Fibroblast of mammary gland (primary cell): ENCODE measurements around the gene KIAA0825.

ENCODE experiments used
- DNase-seq: peaks from one replicate; pipeline ENCODE4 v3.0.0-alpha.2; 2010; ENCODE audit warnings: low read depth
- H3K4me3 ChIP-seq: 2 replicates; pipeline ENCODE4 v1.5.1; 2011; ENCODE audit warnings: low read depth, mild to moderate bottlenecking, low read length, moderate library complexity; ENCODE audit not compliant: control insufficient read depth
- TF ChIP-seq, protein P1 (sequence below): conservative IDR thresholded peaks from 2 replicates; pipeline ENCODE4 v1.5.1; 2011; ENCODE audit warnings: low read depth, low read length, inconsistent platforms; ENCODE audit not compliant: control insufficient read depth, insufficient read depth

KIAA0825 gene

GRCh38 chr5:94516148-94516547 is 102.3 kb downstream of the KIAA0825 start:
- no peak overlapping the region for H3K4me3 ChIP-seq
- TF ChIP-seq, protein P1, sequence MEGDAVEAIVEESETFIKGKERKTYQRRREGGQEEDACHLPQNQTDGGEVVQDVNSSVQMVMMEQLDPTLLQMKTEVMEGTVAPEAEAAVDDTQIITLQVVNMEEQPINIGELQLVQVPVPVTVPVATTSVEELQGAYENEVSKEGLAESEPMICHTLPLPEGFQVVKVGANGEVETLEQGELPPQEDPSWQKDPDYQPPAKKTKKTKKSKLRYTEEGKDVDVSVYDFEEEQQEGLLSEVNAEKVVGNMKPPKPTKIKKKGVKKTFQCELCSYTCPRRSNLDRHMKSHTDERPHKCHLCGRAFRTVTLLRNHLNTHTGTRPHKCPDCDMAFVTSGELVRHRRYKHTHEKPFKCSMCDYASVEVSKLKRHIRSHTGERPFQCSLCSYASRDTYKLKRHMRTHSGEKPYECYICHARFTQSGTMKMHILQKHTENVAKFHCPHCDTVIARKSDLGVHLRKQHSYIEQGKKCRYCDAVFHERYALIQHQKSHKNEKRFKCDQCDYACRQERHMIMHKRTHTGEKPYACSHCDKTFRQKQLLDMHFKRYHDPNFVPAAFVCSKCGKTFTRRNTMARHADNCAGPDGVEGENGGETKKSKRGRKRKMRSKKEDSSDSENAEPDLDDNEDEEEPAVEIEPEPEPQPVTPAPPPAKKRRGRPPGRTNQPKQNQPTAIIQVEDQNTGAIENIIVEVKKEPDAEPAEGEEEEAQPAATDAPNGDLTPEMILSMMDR: no peak
- no peak for DNase-seq

DNA sequence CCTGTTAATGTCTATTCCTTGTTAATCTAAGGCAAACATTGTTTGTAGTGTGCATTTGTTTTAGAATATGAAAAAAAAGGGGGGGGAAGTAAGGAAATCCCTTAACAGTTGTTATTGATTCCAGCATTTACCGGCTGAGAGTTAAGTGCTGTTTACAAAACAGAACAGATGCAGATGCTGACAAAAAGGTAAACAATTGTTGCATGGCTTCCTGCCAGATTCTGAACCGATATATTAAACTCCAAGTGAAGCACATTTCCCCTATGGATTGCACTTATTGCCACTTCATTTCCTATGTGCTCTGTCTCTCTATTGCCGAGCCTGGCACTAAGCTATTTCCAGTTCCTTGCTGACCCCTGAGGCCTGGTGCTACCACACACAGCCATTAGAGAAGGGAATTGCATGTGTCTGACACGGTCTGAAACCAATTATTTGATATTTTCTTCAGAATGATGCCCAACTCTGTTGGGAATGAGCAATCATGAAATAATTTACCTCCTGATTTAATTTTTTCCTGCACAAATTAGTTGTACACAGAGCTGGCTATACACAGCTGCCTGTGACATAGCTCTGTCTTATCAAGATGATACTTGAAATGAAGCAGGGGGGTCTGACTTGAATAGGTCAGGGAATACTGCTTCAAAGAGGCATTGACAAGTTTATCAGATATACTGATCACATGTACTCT is 109.8 kb downstream of the KIAA0825 start:
- TF ChIP-seq, protein P1: no peak
- H3K4me3 ChIP-seq: no peak overlapping the region
- DNase-seq: no peak

GRCh38 chr5:94505327-94506068 is 112.9 kb downstream of the KIAA0825 start:
- TF ChIP-seq, protein P1: no peak
- no peak overlapping the region for H3K4me3 ChIP-seq
- peak; percentile 63 for DNase-seq

GRCh38 chr5:94503677-94504076 is 114.7 kb downstream of the KIAA0825 start:
- peak; percentile 8 for DNase-seq
- H3K4me3 ChIP-seq: no peak overlapping the region
- TF ChIP-seq, protein P1: no peak

GRCh38 chr5:94501365-94501764 is 117.0 kb downstream of the KIAA0825 start:
- no peak overlapping the region for H3K4me3 ChIP-seq
- TF ChIP-seq, protein P1: no peak
- no peak for DNase-seq

- H3K4me3 ChIP-seq: no peak overlapping the region
- TF ChIP-seq, protein P1: no peak
- no peak for DNase-seq
Observed at GRCh38 chr5:94499806-94500205, 118.6 kb downstream of the KIAA0825 start.
